Measurements from ENCODE around the gene HDDC3. TPM values are rescaled to one million over a fixed set of nuclear protein-coding genes. Genes with fewer than 3 reads are reported as not detected.

HDDC3 gene
- polyA plus RNA-seq, 1 of the 3 experiments (the other 2 are of a cell fraction) = 25.8 TPM

- Histone ChIP-seq H3K9ac (no peak overlapping the region), H3K4me1 (ENCODE audit: control insufficient read depth in 1 of 2, insufficient read depth in 2 of 2, low read depth in 1 of 2, low read length in 1 of 2) (no peaks in the 10 kb centered on the region), H3K9me3 (no peaks in the 10 kb centered on the region), H2AFZ (ENCODE audit: low read depth) (no peak overlapping the region), H3K4me2 (no peak overlapping the region), H3K36me3 (replicated peaks in 1 of 2; ENCODE audit: control insufficient read depth in 1 of 2, insufficient read depth in 2 of 2, low read length in 1 of 2) (peaks cover 0 to 78% of the 10 kb centered on the region in 2 experiments), H3K4me3 (ENCODE audit: low read depth in 2 of 2, low read length in 1 of 2) (no peak overlapping the region), H3K27ac (ENCODE audit: low read depth in 2 of 2, low read length in 1 of 2) (no peak overlapping the region), H4K20me1 (ENCODE audit: insufficient read depth) (no peaks in the 10 kb centered on the region), H3K27me3 (ENCODE audit: insufficient read depth) (no peaks in the 10 kb centered on the region), H3F3A (replicated peaks; ENCODE audit: insufficient read depth) (no peaks in the 10 kb centered on the region), H3K79me2 (ENCODE audit: insufficient read depth) (no peaks in the 10 kb centered on the region), H3K9me2 (no peaks in the 10 kb centered on the region)
- CTCF ChIA-PET = no interaction called here
- DNase-seq = no peak
- 81% methylated on average over 7 of the region's 7 CpGs for WGBS (ENCODE audit: low lambda C conversion rate)
- POLR2A ChIA-PET = no interaction called here
- TF ChIP-seq EZH2phosphoT487 (IDR thresholded peaks at IDR 0.05; ENCODE audit: borderline replicate concordance, low read depth) (no peak), TAF1 (IDR thresholded peaks at IDR 0.05; ENCODE audit: borderline replicate concordance, low read depth, low read length) (no peak), REST (IDR thresholded peaks at IDR 0.05; ENCODE audit: low read depth, low read length) (no peak), RCOR1 (IDR thresholded peaks at IDR 0.05; ENCODE audit: low read length) (no peak), GATA2 (CRISPR knock-in tag; IDR thresholded peaks at IDR 0.05) (no peak), USF2 (IDR thresholded peaks at IDR 0.05; ENCODE audit: borderline replicate concordance, low read depth, low read length) (no peak), ZBTB33 (IDR thresholded peaks at IDR 0.05; ENCODE audit: borderline replicate concordance, low read depth) (no peak), FOSL2 (IDR thresholded peaks at IDR 0.05; ENCODE audit: borderline replicate concordance, low read depth) (no peak), JUND (IDR thresholded peaks at IDR 0.05) (no peak), CTCF (IDR thresholded peaks at IDR 0.05) (no peak), MXI1 (IDR thresholded peaks at IDR 0.05; ENCODE audit: low read depth, low read length) (no peak), EP300 (IDR thresholded peaks at IDR 0.05; ENCODE audit: borderline replicate concordance in 1 of 2, low read depth in 1 of 2, low read length in 1 of 2) (no peak), CHD2 (IDR thresholded peaks at IDR 0.05; ENCODE audit: low read length, partially characterized antibody) (no peak)
Measured at GRCh38 chr15:90915216-90915807, 17.0 kb downstream of the HDDC3 start.

Measured in SK-N-SH (cell line).